Erythroblast (primary cell): ENCODE measurements around the gene TENM4.

Source experiments
- GATA1 ChIP-seq: IDR thresholded peaks from 2 replicates; pipeline ENCODE4 v1.6.1; 2011; ENCODE audit warnings: low read depth, mild to moderate bottlenecking, control low read depth, low read length, moderate library complexity
- POLR2A ChIP-seq: IDR thresholded peaks from 2 replicates; pipeline ENCODE4 v1.6.1; 2011; ENCODE audit warnings: mild to moderate bottlenecking, low read length

DNA sequence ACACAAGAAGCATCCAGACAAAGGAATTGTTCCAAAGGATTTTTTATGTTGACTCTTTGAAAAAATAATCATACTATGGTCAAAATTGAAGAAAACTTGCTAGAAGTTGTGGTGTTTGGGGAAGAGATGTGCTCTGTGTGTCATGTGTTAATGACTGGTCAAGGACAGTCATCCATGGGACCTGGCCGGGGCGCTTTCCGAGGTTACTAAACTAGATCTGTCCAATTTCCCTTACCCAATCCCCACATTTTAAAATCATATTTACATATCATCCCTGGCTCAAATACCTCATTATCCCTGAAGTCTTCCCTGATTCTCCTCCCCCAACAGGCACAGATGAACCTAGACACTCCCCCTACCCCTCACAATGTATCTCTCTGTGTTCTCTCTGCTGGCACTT lies 289.4 kb downstream of the TENM4 start:
- TF ChIP-seq POLR2A (no peak), GATA1 (no peak)
